HG02884 (cell line): Measurements from ENCODE around the gene PRKCA.

Source experiments
- ATAC-seq: cut with Tn5 transposase; IDR thresholded peaks from one replicate; pipeline ENCODE4 v1.9.1; 2021; ENCODE audit warnings: mild to moderate bottlenecking, moderate library complexity; ENCODE audit not compliant: unreplicated experiment

The PRKCA gene

DNA sequence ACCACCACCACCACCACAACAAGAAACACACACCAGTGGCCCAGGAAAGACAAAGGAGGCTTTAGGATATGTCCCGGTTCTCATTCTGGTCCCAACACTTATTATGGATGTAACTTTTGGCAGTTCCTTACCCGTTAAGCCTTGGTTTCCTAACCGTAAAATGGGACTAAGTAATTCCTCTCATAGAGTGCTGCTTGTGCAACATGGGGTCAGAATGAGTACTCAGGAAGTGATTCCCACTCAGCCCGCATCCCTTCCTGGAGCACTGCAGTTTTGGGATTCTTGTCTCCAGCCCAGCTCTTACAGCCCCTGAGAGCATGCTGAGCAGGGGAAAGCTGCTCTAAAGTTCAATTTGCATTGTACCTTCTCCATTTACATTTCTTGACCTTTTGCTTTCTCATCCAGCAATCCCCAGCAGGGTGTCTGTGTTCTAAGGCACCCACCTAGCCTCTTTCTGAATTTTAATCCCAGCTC lies 262.6 kb downstream of the PRKCA start:
- ATAC-seq: no peak

DNA sequence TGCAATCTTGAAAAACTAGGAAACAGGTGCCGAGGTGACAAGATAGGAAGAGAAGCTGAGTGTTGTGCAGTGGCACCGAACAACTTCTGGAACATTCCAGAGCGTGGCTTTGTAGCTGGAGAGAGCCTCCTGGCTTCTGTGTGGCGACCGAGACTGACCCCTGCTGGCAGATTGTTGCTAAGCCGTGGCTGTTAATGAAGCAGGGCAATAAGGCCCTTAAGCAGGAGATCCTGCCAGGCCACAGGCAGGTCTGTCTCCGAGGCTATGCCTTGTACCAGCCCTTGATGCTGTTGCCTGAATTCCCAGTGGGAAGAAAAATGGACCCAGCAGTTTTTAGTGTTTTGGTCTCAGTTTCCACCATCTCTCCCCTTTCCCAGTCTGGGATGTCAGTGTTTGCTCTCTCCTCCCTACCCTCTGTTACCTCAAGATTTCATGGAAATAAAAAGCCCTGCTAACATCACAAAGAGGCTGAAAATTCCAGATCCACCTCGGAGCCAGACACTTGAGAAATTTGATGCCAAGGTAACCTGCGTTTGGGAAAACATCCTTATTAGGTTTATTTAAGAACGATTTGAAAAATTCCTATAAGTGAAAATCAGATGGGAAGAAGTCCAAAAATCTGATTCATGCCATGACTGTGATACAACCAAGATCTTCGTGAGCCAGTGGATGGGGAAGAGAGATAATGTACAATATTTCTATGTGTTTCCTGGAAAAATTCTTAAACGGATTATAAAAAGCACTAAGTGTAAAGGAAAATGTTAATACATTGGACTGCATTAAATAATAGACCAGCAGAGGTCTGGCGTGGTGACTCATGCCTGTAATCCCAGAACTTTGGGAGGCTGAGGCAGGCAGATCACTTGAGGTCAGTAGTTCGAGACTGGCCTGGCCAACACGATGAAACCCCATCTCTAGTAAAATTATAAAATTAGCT lies 265.1 kb downstream of the PRKCA start:
- no peak for ATAC-seq

DNA sequence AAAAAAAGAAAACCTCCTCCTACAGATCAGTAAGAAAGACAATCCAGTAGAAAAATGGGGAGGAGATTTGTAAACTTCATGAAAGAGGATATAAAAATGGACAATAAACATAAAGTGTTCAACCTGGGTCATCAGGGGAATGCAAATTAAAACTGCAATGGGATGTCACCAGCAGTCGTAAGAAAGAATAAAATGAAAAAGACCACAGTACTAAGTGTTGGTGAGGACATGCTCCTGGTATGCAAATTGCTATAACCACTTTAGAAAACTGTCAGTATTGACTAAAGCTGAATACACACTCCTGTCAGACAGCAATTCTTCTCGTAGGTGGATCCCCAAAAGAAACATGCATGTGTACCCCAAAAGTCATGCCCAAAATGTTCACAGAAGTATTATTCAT lies 267.2 kb downstream of the PRKCA start:
- no peak for ATAC-seq

DNA sequence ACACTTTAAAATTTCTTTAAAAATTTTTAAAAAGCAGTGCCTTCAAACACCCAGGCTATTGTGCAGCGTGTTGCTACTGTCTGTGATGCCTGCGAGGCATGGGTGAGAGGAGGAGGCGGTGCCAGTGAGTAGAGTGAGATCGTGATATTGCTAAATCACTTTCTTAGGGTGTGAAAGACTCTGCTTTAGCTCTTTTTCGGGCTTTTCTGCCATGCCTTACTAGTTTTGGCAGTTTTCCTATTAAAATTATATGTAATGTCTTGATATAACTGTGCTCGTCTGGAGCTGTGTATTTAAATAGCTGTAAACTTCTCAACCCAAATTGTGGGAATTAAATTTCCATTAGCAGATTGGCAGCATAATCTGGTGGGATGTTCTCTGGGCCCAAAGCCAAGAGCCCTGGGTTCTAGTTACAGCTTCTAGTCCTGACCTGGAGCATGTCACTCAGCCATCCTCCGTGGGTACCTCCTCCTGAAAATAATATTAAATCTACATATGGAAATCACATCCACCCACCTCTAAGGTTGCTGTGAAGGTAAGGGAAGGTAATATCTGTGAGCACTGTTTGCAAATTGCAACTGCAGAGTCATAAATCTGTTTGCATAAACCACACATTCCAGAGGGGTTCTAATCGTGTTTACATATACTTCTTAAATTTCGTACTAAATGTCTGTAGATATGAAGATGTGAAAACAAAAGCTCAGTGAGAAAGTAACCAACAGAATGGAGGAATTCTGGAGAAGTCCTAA lies 268.2 kb downstream of the PRKCA start:
- no peak for ATAC-seq

DNA sequence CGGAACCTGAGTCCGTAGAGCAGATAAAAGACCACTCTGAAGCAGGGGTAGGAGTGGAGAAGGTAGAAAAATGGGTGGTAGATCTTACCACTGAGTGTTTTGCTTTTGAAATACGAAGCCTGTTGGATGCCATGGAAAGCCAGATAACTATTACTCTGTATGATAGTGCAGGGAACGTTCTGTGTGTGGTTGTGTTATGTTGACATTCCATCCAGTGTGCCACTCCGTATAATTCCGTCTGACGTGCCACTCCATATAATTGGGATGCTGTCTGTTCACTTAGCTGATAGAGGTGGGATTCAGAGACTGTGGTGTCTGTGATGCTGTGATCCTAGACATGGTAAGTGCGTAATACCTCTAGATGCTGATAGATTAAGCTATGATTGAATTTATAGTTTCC lies 269.3 kb downstream of the PRKCA start:
- ATAC-seq: no peak

DNA sequence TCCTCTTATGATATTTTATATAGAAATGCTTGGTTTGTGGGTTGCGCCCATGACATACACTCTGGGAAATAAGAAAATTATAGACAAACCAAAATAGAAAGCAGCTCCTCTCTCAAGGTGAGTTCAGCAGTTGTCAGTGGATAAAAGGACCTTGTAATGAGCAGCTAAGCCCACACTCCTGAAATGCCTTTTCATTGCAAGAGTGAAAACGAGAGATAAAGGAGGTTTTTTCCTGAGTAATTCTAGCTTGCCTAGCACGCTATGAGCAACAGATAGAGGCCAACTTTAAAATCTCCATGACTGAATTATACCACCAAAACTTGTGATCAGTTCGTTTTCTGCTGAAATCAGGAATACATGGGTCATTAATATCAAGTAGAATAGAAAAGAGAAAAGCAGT lies 270.7 kb downstream of the PRKCA start:
- ATAC-seq: no peak

DNA sequence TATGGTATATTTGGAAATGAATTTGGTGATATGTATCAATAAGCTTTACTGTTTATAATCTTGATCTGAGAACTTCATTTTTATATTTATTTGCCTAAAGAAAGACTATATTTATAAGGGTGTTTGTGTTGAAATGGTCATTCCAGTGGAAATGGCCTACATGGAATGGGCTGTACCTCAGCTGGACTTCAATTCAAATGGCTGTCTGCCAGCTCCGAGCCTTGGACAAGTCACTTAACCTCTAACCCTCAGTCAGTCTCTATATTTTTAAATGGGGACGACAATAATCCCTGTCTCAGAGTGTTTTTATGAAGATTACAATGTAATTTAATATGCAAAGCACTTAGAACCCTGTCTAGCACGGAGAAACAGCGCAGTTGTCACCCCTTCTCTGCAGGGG lies 271.7 kb downstream of the PRKCA start:
- no peak for ATAC-seq

DNA sequence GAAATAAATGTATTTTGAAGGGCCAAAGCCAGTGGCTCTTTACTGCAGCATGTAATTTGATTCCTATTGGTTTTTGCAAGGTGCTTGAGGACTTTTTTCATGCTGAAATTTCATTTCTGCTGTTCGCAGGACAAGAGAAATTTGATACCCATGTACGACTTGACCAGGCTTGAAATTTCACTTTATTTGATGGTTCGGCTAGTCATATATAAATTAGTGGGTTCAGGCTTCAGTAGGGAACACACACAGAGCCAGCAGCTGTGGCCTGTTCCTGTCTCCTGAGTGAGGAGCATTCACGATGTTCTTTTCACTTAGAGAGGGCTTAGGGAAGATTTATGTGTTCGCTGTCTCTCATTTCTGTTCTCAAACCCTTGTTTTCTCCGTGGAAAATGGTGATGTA lies 274.1 kb downstream of the PRKCA start:
- no peak for ATAC-seq

DNA sequence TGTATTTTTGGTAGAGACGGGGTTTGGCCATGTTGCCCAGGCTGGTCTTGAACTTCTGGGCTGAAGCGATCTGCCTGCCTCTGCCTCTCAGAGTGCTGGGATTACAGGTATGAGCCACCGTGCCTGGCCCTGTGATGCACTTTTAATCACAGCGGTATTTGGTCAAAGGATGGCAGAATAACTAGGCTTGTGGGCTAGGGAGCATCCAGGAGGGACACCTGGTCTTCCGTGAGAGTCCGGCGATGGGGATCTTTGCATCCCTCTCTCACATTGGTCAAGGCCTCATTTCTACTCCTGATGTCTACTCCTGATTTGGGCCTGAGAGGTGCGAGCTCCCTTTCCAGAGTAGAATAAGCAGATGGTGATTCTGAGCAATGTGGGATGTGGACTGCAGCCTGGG lies 274.6 kb downstream of the PRKCA start:
- ATAC-seq: no peak

DNA sequence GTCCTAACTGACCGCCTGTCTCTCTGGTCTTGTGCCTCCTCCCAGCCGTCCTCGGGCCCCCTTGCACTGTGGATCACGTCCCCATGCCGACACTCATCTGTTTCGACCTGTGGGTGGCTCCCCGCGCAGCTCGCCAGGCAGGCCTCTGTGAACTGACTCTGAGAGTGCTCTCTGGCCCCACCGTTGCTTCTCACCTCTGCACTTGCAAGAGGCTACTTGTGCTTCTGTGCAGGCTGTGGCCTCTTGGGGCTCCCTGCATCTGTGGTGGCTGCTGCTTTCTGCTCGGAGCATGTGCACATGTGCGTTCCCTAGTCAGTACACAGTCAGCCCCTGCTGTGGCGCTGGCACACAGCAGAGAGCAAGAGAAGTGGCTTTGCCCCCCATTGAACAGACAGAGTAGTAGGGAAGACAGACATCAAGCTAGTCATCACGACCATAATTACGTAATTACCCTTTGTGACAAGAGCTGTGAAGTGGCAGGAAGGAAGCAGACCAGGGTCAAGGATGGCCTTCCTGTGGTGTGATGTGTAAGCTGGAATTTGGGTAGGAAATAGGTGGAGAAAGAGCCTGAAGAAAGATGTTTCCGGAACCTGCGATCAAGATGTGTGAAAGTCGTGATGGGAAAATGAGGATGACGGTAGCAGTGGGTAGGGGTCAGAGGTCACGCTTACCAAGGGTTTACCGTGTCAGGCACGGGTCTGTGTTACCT lies 276.5 kb downstream of the PRKCA start:
- no peak for ATAC-seq

DNA sequence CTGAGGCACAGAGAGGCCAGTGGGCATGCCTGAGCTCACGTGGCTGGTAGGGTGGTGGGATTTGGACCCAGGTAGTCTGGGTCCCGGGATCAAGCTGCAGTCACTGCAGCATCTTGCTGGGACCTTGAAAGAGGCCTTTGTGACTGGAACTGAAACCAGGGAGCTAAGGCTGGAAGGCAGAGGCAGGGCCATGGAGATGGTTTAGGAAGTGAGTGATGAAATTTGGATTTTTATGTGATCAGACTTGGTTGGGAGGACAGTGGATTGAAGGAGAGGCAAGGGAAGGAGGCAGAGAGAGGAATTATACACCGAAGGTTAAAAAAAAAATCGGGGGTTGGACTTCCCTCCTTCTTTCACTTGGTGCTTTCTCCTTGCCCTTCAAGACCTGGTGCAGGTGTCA lies 277.1 kb downstream of the PRKCA start:
- no peak for ATAC-seq

DNA sequence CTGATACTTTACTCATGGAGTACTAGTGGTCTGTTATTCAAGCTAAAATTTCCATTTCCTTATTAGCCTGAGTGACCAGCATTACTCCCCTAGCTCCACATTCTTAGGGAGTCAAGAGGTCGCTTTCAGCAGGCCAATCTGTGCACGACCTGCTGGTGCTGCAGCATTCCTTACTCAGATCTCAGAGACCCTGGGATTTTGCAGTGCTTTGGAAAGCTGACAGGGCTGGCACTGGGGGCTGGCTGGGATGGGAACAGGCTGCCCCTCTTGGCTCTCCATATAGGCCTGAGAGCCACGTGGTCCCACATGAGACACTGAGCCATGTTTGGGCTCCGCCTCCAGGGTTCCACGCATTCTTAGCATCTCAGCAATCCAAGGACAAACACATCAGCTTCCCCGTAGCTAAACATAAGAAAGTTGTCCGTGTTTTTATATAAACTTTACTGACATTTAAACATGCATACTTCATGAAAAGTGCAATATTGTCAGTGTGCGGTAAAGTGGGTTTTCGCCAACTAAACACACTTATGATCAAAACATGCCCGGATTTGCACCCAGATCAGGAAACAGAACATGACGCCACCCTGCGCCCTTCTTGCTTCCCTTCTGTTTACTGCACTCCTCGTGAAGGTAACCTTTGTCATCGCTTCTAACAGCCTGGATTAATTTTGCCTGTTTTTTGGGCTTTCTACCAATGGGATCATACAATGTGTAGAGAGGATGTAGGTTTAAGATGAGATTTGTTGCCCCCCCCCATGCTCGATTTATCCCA lies 278.0 kb downstream of the PRKCA start:
- ATAC-seq: no peak

DNA sequence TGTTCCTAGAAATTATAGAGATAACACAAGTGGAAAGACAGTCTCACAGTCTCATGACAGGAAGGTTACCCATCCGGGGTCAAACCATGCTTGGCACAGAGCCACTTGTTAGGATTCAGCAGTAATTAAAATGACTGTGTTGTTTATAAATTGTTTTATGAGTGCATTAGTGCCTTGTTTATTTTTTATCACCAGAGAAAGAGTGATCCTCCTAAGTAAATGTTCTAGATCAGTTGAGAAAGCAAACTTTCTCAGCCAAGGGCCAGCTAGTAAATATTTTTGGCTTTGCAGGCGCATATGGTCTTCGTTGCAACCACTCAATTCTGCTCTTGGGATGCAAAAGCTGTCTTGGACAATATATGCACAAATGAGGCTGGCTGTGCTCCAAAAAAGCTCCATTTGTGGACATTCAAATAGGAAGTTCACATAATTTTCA lies 278.6 kb downstream of the PRKCA start:
- ATAC-seq: no peak

DNA sequence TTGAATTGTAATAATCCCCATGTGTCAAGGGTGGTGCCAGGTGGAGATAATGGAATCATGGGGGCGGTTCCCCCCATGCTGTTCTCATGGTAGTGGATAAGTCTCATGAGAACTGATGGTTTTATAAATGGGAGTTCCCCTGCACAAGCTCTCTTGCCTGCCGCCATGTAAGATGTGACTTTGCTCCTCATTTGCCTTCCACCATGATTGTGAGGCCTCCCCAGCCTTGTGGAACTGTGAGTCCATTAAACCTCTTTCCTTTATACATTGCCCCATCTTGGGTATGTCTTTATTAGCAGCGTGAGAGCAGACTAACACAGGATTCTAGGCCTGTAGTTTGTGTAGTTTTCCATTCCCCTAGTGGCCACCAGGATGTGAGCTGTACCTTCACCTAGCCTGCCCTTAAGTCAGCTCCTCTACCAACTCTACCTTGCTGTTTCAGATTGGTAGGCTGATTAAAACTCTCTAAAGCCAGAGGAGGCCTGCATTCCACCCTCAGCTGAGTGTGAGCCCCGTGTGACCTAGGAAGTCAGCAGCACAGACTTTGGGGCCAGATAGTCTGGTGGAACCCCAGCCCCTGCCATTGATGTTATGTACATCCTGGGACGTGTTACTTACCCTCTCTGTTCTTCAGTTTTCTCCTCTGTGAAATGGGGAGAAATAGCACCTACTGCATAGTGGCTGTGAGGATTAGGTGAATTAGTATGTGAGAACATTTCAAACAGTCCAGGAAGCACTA lies 280.1 kb downstream of the PRKCA start:
- ATAC-seq: no peak

DNA sequence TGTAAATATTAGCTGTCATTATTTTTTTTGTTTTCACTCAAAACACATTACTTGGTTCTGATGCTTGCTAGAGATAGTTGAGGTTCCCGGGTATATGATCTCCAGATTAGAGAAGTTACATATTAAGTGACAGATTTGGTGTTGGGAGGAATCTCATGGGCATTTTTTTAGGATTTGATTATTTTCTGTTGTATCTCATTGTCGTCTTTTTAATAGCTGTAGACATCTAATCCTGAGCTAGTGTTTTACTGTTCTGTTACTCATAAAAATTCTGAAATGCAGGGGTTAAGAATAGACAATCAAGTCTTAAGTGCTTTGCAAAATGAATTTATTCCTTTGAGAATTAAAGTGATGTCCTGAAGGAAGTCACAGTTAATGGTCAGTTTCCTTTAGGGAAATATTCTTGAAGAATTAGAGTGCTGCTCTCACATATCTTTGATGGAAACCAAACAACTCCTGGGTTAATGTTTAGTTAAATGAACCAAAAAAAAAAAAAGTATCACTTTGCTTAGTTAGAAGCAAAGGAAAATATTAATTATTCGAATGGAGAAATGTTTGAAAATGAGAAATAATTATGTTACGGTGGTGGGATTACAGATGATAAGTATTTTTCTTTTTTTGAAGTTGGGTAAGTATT lies 280.8 kb downstream of the PRKCA start:
- ATAC-seq: no peak

DNA sequence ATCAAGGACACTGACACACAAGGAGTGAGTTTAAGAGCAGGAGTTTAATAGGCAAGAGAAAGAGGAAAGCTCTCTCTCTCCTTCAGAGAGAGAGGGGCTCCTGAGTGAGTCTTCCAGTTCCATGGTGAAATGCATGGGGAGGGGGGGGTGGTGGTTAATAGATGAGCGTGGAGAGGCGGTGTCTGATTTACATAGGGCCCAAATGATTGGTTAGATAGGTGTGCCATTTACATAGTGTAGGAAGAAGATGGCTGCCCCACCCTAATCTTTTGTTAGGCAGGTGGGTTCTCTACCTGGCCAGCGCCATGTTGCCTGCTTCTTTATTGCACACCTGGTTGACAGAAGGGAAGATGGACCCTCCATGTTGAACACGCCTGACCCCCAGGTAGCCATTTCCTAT lies 282.5 kb downstream of the PRKCA start:
- ATAC-seq: no peak

DNA sequence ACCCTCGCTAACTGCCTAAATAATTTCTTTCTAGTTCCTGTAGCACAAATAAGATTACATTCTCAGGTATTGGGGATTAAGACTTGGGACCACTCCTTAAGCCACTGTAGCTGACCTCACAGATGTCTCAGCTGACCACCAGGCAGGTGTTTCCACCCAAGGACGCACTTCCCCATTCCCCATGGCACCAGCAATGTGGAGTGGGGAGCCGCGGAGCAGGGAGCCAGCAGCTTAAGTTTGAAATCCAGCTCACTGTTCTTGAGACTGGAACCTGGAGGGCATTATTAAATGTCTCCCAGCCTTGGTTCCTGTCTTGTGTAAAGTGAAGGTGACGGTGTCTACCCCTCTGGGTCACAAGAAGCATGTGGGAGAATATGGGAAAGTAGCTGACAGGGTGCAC lies 283.1 kb downstream of the PRKCA start:
- ATAC-seq: no peak

DNA sequence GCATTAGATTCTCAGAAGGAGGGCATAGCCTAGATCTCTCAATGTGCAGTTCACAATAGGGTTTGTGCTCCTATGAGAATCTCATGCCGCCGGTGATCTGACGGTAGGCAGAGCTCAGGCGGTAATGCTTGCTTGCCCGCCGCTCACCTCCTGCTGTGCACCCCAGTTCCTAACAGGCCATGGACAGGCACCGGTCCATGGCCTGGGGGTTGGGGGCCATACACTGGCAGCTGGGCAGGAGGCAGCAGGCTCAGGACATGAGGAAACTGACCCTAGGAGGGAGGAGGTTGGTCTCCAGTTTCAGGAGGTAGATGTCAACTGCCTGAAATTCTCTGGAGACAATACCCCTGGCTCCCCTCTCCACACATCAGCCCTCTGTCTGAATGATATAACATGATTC lies 287.5 kb downstream of the PRKCA start:
- no peak for ATAC-seq

DNA sequence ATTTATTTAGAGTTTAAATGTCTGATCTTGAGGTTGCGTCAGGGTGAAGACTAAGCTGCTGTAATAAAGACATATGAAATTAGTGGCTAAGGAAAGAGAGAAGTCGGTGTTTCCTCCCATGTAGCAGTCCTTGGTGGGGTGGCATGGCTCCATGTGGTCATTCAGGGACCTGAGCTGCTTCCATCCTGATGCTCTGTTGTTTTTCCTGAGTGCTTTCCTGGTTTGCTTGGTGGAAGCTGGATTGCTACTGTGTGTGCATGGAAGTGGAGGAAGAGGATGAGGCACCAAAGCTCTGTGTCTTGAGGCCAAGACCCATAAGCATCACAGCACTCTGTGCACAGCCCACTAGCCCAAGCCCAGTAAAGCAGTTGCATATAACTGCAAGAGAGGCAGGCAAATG lies 290.7 kb downstream of the PRKCA start:
- ATAC-seq: no peak

DNA sequence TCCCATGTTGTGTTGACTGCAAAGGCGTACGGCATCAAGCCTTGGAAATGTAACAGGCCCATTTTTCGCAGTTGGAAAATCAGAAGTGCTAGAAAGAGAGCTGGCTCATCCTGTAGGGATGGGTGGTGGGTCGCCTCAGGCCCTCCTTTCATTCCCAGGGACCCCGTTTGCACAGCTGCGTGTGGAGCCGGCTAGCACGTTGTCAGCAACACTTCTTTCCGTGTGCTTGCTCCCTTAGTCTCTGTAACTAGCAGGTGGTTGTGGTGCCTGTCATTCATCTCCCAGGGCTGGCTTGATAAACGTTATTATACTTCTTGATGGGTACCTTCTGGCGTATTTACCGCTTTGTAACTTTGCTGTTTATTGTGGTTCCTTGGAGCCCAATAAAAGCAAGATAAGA lies 293.5 kb downstream of the PRKCA start:
- ATAC-seq: no peak
